HepG2 (cell line): ENCODE data around the gene ARR3. TPM values are rescaled to one million over a fixed set of nuclear protein-coding genes. Genes with fewer than 3 reads are reported as not detected.
A peak's percentile ranks its signal among the peaks of the same experiment; 100 is the strongest.

Experiments used
- ARNT2 ChIP-seq: sonication (generic); formaldehyde crosslinking; IDR thresholded peaks from 2 replicates; pipeline ENCODE4 v1.8.0; 2022; ENCODE audit warnings: mild to moderate bottlenecking, low read depth, missing genetic modification reagents, moderate library complexity
- CREB1 ChIP-seq, 2 experiments: fragments of 450-650 bp in 1 of 2; IDR thresholded peaks; 2 replicates each; pipeline ENCODE4 v1.6.1; 2016 to 2017; ENCODE audit warnings: control low read depth in 1 of 2, mild to moderate bottlenecking in 1 of 2, missing compliant biosample characterization in 1 of 2, missing genetic modification characterization in 1 of 2
- EP300 ChIP-seq, 3 experiments: sonication (generic) in 1 of 3; formaldehyde crosslinking in 1 of 3; IDR thresholded peaks; 2 replicates each; pipeline versions ENCODE4 v1.5.1 to v1.6.1; 2011 to 2020; ENCODE audit warnings: low read depth in 2 of 3, low read length in 2 of 3, borderline replicate concordance in 1 of 3, improper control_type of control experiment in 1 of 3, mild to moderate bottlenecking in 1 of 3, missing genetic modification reagents in 1 of 3, moderate library complexity in 1 of 3
- HHEX ChIP-seq: IDR thresholded peaks from 2 replicates; pipeline ENCODE4 v1.6.1; 2016; ENCODE audit warnings: control low read depth
- HOXA7 ChIP-seq: sonication (generic); formaldehyde crosslinking; IDR thresholded peaks from 2 replicates; pipeline ENCODE4 v1.8.1; 2022; ENCODE audit warnings: mild to moderate bottlenecking, missing genetic modification reagents, moderate library complexity
- HOXD1 ChIP-seq: sonication (generic); formaldehyde crosslinking; IDR thresholded peaks from 2 replicates; pipeline ENCODE4 v1.5.0; 2020; ENCODE audit warnings: missing genetic modification reagents
- PAF1 ChIP-seq: IDR thresholded peaks from 2 replicates; pipeline ENCODE4 v1.6.1; 2016; ENCODE audit warnings: missing genetic modification reagents, missing compliant biosample characterization
- RORA ChIP-seq: sonication (generic); formaldehyde crosslinking; IDR thresholded peaks from 2 replicates; pipeline ENCODE4 v1.5.0; 2020; ENCODE audit warnings: mild to moderate bottlenecking, missing genetic modification reagents, moderate library complexity
- SOX6 ChIP-seq, 2 experiments: fragments of 450-650 bp in 1 of 2; sonication (generic) in 1 of 2; formaldehyde crosslinking in 1 of 2; IDR thresholded peaks; 2 replicates each; pipeline versions ENCODE4 v1.4.0 to v1.6.1; 2017 to 2020; ENCODE audit warnings: antibody characterized with exemption in 1 of 2, mild to moderate bottlenecking in 1 of 2, missing genetic modification reagents in 1 of 2
- TCF12 ChIP-seq, 2 experiments: fragments of 450-650 bp in 1 of 2; sonication (generic) in 1 of 2; formaldehyde crosslinking in 1 of 2; IDR thresholded peaks; 2 replicates each; pipeline versions ENCODE4 v1.6.1 to v1.8.0; 2017 to 2022; ENCODE audit warnings: antibody characterized with exemption in 1 of 2, mild to moderate bottlenecking in 1 of 2, missing genetic modification reagents in 1 of 2, moderate library complexity in 1 of 2
- TCF7 ChIP-seq: sonication (generic); IDR thresholded peaks from 2 replicates; pipeline ENCODE4 v1.6.1; 2016; ENCODE audit warnings: antibody characterized with exemption, low read depth
- ZMYM4 ChIP-seq: sonication (generic); formaldehyde crosslinking; IDR thresholded peaks from 2 replicates; pipeline ENCODE4 v1.8.1; 2023; ENCODE audit warnings: mild to moderate bottlenecking, missing genetic modification reagents
- ZNF589 ChIP-seq: sonication (generic); formaldehyde crosslinking; conservative IDR thresholded peaks from 2 replicates; pipeline ENCODE4 v1.8.0; 2022; ENCODE audit warnings: mild to moderate bottlenecking, moderate library complexity, missing genetic modification reagents
- polyA plus RNA-seq, 8 experiments: library from polyadenylated mRNA; depleted of rRNA in 3 of 8; stranded (reverse) in 7 of 8; unstranded in 1 of 8; fragments of >200 nt; fragmentation: Illumina TruSeq in 4 of 8; extraction: Trizol in 4 of 8; gene quantifications; 2 replicates each; pipeline versions ENCODE4 v1.2.1 to v1.2.3, GENCODE V29; 2011 to 2016; ENCODE audit warnings: low read depth in 4 of 8, missing spikeins in 1 of 8, mixed read lengths in 1 of 8; ENCODE audit not compliant: insufficient read depth in 1 of 8
- total RNA-seq, 5 experiments: library from RNA; depleted of rRNA; stranded (reverse); fragments of >200 nt; fragmentation: Illumina TruSeq; extraction: Trizol; gene quantifications; 2 replicates each; pipeline ENCODE4 v1.2.3, GENCODE V29; 2016; ENCODE audit warnings: low read depth in 1 of 5
- TF ChIP-seq, protein P1 (sequence below): sonication (generic); formaldehyde crosslinking; IDR thresholded peaks from 2 replicates; pipeline ENCODE4 v1.4.0; 2020; ENCODE audit warnings: missing genetic modification reagents
- TF ChIP-seq, protein P2 (sequence below): sonication (generic); formaldehyde crosslinking; IDR thresholded peaks from 2 replicates; pipeline ENCODE4 v1.5.0; 2020; ENCODE audit warnings: mild to moderate bottlenecking, missing genetic modification reagents
- TF ChIP-seq, protein P3 (sequence below): IDR thresholded peaks from 2 replicates; pipeline ENCODE4 v1.6.1; 2016; ENCODE audit warnings: low read depth, missing genetic modification reagents, missing compliant biosample characterization

Gene ARR3
- total and polyA plus RNA-seq, 2 of the 13 experiments (the other 11 are each of a cell fraction or from before 2014, with no cell fraction given) = not detected

DNA sequence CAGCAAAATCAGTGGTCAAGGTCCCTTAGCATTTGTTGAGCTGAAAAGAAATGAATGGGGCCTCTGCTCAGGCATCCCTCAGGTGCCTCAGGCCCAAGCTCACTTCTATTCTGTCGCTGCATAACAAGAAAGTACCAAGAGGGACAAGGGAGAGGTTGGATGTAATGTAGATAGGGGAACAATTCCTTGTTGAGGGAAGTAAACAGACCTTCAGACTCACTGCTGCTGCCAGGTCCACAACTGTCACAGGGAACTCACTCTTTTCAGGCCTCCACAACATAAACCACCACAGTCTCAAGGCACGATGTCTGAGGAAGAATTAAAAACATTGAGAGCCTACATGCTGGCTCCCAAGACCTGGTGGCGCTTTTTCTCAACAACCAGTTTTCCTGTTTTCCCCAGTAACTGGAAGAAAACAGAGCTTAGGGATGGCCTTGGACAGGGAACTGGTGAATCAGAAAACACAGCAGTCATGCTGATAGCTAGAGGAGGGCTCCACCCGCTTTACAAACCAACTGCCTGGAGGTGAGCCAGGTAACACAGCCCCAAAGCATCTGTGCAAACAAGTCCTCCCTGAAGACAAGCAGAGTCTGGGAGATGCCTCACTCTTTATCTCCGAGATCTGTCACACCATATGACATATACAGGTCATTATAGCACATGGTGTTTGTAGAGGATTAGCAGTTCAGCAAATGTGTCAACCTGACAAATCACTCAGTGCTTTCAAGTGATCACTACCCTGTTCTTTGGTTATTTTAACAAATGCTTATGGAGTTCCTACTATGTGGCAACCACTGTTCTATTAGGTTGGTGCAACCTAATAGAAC lies 48.0 kb upstream of the ARR3 start (continued):
- TF ChIP-seq, protein P1, sequence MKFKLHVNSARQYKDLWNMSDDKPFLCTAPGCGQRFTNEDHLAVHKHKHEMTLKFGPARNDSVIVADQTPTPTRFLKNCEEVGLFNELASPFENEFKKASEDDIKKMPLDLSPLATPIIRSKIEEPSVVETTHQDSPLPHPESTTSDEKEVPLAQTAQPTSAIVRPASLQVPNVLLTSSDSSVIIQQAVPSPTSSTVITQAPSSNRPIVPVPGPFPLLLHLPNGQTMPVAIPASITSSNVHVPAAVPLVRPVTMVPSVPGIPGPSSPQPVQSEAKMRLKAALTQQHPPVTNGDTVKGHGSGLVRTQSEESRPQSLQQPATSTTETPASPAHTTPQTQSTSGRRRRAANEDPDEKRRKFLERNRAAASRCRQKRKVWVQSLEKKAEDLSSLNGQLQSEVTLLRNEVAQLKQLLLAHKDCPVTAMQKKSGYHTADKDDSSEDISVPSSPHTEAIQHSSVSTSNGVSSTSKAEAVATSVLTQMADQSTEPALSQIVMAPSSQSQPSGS (CRISPR knock-in tag) = no peak
- TF ChIP-seq ZMYM4 = no peak
- TF ChIP-seq ARNT2 (CRISPR knock-in tag) = no peak
- TF ChIP-seq, protein P2, sequence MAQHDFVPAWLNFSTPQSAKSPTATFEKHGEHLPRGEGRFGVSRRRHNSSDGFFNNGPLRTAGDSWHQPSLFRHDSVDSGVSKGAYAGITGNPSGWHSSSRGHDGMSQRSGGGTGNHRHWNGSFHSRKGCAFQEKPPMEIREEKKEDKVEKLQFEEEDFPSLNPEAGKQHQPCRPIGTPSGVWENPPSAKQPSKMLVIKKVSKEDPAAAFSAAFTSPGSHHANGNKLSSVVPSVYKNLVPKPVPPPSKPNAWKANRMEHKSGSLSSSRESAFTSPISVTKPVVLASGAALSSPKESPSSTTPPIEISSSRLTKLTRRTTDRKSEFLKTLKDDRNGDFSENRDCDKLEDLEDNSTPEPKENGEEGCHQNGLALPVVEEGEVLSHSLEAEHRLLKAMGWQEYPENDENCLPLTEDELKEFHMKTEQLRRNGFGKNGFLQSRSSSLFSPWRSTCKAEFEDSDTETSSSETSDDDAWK = no peak
- TF ChIP-seq RORA (CRISPR knock-in tag) = no peak
- peak; percentile 88 for TF ChIP-seq HHEX
- TF ChIP-seq TCF12 (IDR thresholded peaks at IDR 0.05) = no peak
- TF ChIP-seq TCF12 (CRISPR knock-in tag; IDR thresholded peaks at IDR 0.05) = no peak
- no peak for TF ChIP-seq PAF1
- TF ChIP-seq HOXA7 = no peak
- peak; percentile 75 for TF ChIP-seq TCF7
- TF ChIP-seq, protein P3, sequence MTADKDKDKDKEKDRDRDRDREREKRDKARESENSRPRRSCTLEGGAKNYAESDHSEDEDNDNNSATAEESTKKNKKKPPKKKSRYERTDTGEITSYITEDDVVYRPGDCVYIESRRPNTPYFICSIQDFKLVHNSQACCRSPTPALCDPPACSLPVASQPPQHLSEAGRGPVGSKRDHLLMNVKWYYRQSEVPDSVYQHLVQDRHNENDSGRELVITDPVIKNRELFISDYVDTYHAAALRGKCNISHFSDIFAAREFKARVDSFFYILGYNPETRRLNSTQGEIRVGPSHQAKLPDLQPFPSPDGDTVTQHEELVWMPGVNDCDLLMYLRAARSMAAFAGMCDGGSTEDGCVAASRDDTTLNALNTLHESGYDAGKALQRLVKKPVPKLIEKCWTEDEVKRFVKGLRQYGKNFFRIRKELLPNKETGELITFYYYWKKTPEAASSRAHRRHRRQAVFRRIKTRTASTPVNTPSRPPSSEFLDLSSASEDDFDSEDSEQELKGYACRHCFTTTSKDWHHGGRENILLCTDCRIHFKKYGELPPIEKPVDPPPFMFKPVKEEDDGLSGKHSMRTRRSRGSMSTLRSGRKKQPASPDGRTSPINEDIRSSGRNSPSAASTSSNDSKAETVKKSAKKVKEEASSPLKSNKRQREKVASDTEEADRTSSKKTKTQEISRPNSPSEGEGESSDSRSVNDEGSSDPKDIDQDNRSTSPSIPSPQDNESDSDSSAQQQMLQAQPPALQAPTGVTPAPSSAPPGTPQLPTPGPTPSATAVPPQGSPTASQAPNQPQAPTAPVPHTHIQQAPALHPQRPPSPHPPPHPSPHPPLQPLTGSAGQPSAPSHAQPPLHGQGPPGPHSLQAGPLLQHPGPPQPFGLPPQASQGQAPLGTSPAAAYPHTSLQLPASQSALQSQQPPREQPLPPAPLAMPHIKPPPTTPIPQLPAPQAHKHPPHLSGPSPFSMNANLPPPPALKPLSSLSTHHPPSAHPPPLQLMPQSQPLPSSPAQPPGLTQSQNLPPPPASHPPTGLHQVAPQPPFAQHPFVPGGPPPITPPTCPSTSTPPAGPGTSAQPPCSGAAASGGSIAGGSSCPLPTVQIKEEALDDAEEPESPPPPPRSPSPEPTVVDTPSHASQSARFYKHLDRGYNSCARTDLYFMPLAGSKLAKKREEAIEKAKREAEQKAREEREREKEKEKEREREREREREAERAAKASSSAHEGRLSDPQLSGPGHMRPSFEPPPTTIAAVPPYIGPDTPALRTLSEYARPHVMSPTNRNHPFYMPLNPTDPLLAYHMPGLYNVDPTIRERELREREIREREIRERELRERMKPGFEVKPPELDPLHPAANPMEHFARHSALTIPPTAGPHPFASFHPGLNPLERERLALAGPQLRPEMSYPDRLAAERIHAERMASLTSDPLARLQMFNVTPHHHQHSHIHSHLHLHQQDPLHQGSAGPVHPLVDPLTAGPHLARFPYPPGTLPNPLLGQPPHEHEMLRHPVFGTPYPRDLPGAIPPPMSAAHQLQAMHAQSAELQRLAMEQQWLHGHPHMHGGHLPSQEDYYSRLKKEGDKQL = peak; percentile 96; the same call in 1 of the 2 replicates
- no peak for TF ChIP-seq ZNF589 (CRISPR knock-in tag)
- 0 out of 2 replicates have a peak, but pooled peaks have one; percentile 71 for TF ChIP-seq HOXD1 (CRISPR knock-in tag)
- no peak for TF ChIP-seq SOX6 (IDR thresholded peaks at IDR 0.05)
- TF ChIP-seq SOX6 (CRISPR knock-in tag; IDR thresholded peaks at IDR 0.05) = 0 out of 2 replicates have a peak, but pooled peaks have one; percentile 45
- TF ChIP-seq CREB1 (IDR thresholded peaks at IDR 0.05) = no peak
- TF ChIP-seq CREB1 (CRISPR knock-in tag; IDR thresholded peaks at IDR 0.05) = 0 out of 2 replicates have a peak, but pooled peaks have one; percentile 20
- peak in 1 of 2 experiments; percentile 55; a peak in 1 of 4 replicates for TF ChIP-seq EP300 (IDR thresholded peaks at IDR 0.05; ENCODE audit: low read depth in 2 of 2, low read length in 2 of 2)
- peak; percentile 47; the same call in 1 of the 2 replicates for TF ChIP-seq EP300 (CRISPR knock-in tag; IDR thresholded peaks at IDR 0.05; ENCODE audit: borderline replicate concordance)
